OCI-LY3 (cell line): ENCODE measurements around the gene PDE8A.

Experiments
- H2AFZ ChIP-seq: fragments of 200-600, 300-600 bp; shearing (Covaris generic); 2 replicates; pipeline ENCODE4 v1.6.0; 2014; ENCODE audit warnings: antibody characterized with exemption, low read depth, low read length
- H3K27ac ChIP-seq: fragments of 200-600, 300-600 bp; sonication (generic); 2 replicates; pipeline ENCODE4 v1.5.1; 2014; ENCODE audit warnings: mild to moderate bottlenecking, low read length, moderate library complexity, mixed read lengths
- H3K27me3 ChIP-seq: fragments of 200-600, 300-600 bp; sonication (generic); 2 replicates; pipeline ENCODE4 v1.6.1; 2014; ENCODE audit warnings: low read depth, low read length, mixed read lengths
- H3K36me3 ChIP-seq: fragments of 200-600, 300-600 bp; sonication (generic); replicated peaks from 2 replicates; pipeline ENCODE3; 2014; ENCODE audit warnings: low read depth, low read length, mixed read lengths
- H3K4me1 ChIP-seq: fragments of 300-600, 200-600 bp; sonication (generic); 2 replicates; pipeline ENCODE4 v1.6.1; 2014; ENCODE audit warnings: low read length, mixed read lengths
- H3K4me2 ChIP-seq: fragments of 200-600, 300-600 bp; sonication (generic); 2 replicates; pipeline ENCODE4 v1.6.1; 2014; ENCODE audit warnings: low read length, mixed read lengths
- H3K4me3 ChIP-seq: fragments of 300-600, 200-600 bp; sonication (generic); 2 replicates; pipeline ENCODE4 v1.5.1; 2014; ENCODE audit warnings: antibody characterized with exemption, mild to moderate bottlenecking, low read length, moderate library complexity
- H3K79me2 ChIP-seq: fragments of 300-600, 200-600 bp; shearing (Covaris generic); 2 replicates; pipeline ENCODE4 v1.6.1; 2014; ENCODE audit warnings: mild to moderate bottlenecking, low read length, mixed read lengths
- H3K9ac ChIP-seq: fragments of 300-600, 200-600 bp; shearing (Covaris generic); 2 replicates; pipeline ENCODE4 v1.6.0; 2014; ENCODE audit warnings: mild to moderate bottlenecking, low read length, moderate library complexity
- H3K9me3 ChIP-seq: fragments of 200-600, 300-600 bp; shearing (Covaris generic); 2 replicates; pipeline ENCODE4 v1.6.1; 2014; ENCODE audit warnings: low read length, mixed read lengths; ENCODE audit not compliant: insufficient read depth
- H4K20me1 ChIP-seq: fragments of 200-600, 300-600 bp; sonication (generic); 2 replicates; pipeline ENCODE4 v1.6.1; 2016; ENCODE audit warnings: low read length, mixed read lengths; ENCODE audit not compliant: insufficient read depth
- EZH2phosphoT487 ChIP-seq: fragments of 200-600 bp; shearing (Covaris generic); IDR thresholded peaks from 2 replicates; pipeline ENCODE4 v1.6.1; 2018; ENCODE audit warnings: antibody characterized with exemption, mixed run types, low read depth
- TF ChIP-seq, protein P1 (sequence below): fragments of 200-600, 300-600 bp; sonication (generic); IDR thresholded peaks from 2 replicates; pipeline ENCODE4 v1.5.1; 2014; ENCODE audit warnings: antibody characterized with exemption, low read length, low read depth

PDE8A gene

DNA sequence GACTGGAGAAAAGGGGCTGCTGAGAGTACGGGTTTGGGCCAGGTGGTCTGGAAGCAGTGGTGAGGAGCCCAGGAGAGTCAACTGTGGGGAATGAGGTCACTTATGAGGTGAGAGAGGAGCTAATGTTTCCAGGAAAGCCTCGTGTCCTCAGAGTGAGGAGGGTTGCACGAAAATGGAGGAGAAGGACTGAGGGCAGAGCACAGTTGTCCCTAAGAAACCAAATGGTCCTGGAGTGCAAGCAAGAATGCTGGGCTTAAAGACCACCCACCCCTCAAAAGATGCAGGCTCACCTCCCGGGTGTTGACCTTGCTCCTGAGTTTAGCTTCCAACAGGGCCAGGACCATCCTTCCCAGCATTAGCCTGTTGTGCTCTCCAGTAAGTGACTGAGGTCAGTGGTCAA, 133.2 kb downstream of the PDE8A start:
- H3K4me3 ChIP-seq: no peak overlapping the region
- no peaks in the 10 kb centered on the region for H3K27me3 ChIP-seq
- H4K20me1 ChIP-seq: no peaks in the 10 kb centered on the region
- no peak overlapping the region for H3K4me2 ChIP-seq
- H3K79me2 ChIP-seq: no peaks in the 10 kb centered on the region
- no peak overlapping the region for H3K27ac ChIP-seq
- H3K4me1 ChIP-seq: no peaks in the 10 kb centered on the region
- no peak overlapping the region for H3K9ac ChIP-seq
- peaks cover 18% of the 10 kb centered on the region for H3K36me3 ChIP-seq
- TF ChIP-seq EZH2phosphoT487: no peak
- TF ChIP-seq, protein P1, sequence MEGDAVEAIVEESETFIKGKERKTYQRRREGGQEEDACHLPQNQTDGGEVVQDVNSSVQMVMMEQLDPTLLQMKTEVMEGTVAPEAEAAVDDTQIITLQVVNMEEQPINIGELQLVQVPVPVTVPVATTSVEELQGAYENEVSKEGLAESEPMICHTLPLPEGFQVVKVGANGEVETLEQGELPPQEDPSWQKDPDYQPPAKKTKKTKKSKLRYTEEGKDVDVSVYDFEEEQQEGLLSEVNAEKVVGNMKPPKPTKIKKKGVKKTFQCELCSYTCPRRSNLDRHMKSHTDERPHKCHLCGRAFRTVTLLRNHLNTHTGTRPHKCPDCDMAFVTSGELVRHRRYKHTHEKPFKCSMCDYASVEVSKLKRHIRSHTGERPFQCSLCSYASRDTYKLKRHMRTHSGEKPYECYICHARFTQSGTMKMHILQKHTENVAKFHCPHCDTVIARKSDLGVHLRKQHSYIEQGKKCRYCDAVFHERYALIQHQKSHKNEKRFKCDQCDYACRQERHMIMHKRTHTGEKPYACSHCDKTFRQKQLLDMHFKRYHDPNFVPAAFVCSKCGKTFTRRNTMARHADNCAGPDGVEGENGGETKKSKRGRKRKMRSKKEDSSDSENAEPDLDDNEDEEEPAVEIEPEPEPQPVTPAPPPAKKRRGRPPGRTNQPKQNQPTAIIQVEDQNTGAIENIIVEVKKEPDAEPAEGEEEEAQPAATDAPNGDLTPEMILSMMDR: no peak
- H2AFZ ChIP-seq: no peak overlapping the region
- no peaks in the 10 kb centered on the region for H3K9me3 ChIP-seq

DNA sequence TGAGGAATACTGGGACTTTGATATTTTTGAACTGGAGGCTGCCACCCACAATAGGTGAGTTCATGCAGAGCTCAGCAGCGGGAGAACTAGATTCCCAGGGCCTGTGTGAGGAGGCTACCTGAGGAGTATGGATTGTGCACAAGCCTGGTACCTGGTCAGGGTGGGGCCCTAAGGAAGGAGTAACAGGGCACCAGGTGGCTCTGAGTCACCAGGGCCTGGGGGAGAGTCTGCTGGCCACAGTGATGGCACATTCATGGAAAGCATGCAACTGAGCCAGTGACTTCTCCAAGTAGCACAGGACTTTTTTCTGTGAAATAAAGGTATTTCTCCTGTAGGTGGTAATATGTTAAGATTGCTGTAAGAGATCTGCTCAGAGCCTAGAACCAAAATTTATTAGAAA, 134.4 kb downstream of the PDE8A start:
- no peaks in the 10 kb centered on the region for H3K4me1 ChIP-seq
- H3K36me3 ChIP-seq: peaks cover 23% of the 10 kb centered on the region
- no peaks in the 10 kb centered on the region for H3K27me3 ChIP-seq
- H3K79me2 ChIP-seq: no peaks in the 10 kb centered on the region
- no peaks in the 10 kb centered on the region for H3K9me3 ChIP-seq
- no peak overlapping the region for H3K4me3 ChIP-seq
- H3K27ac ChIP-seq: no peak overlapping the region
- TF ChIP-seq, protein P1: no peak
- no peak for TF ChIP-seq EZH2phosphoT487
- H3K9ac ChIP-seq: no peak overlapping the region
- no peaks in the 10 kb centered on the region for H4K20me1 ChIP-seq
- no peak overlapping the region for H3K4me2 ChIP-seq
- no peak overlapping the region for H2AFZ ChIP-seq

DNA sequence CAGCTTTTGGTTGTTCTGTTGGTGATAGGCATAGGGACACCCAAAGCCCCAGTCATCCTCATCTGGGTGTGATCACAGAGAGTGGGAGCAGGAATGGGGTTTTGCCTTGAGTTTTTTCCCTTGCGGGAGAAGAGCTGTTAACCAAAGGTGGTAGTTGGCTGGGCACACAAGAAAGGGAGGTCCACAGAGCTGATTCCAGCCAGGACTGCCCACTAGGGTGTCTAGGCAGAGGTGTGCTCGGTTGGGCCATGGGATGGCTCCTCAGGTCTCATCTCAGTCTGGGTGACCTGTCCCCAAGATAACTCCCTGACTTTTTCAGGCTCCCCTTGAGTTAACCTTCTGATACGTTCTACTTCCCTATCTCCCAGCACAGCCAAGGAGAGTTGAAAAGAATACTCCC, 134.8 kb downstream of the PDE8A start:
- Histone ChIP-seq H3K4me1 (no peaks in the 10 kb centered on the region), H3K36me3 (peaks cover 23% of the 10 kb centered on the region), H2AFZ (no peak overlapping the region), H3K9me3 (no peaks in the 10 kb centered on the region), H3K9ac (no peak overlapping the region), H4K20me1 (no peaks in the 10 kb centered on the region), H3K4me2 (no peak overlapping the region), H3K79me2 (no peaks in the 10 kb centered on the region), H3K4me3 (no peak overlapping the region), H3K27ac (no peak overlapping the region), H3K27me3 (no peaks in the 10 kb centered on the region)
- TF ChIP-seq, protein P1: no peak
- TF ChIP-seq EZH2phosphoT487: no peak

DNA sequence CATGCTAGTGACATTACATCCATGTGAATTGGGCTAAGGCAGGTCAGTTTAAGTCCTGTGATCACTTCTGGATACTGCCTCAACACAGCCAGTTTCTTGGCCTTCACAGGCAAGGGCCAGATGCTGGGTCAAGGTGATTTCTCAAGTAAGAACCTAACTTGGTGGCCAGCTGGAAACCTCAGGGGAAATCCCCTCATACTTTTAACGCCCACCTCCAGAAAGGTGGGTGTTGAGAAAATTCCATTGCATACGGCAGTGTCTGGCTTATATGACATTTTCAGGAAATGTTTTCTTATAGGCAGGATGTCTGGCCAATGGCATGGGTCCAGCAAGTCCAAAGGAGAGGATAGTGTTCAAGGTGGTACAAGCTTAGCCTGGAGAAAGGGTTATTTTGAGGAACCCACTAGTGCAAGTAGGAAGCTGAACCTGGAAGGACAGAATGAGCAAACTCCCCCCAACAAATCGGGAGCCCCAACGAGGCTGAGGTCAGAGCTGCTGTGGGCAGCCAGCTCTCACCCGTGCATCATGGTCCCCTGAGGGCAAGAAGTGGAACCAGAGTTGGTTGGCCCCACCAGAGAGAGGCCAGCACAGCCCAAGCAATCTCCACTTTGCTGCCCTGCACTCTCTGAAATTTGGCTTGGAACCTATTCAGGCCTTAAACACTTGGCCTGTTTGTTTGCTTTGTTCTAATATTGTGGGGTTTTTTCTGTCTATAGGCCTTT, 135.4 kb downstream of the PDE8A start:
- Histone ChIP-seq H3K27me3 (no peaks in the 10 kb centered on the region), H3K9me3 (no peaks in the 10 kb centered on the region), H2AFZ (no peak overlapping the region), H4K20me1 (no peaks in the 10 kb centered on the region), H3K4me3 (no peak overlapping the region), H3K4me1 (no peaks in the 10 kb centered on the region), H3K4me2 (no peak overlapping the region), H3K27ac (no peak overlapping the region), H3K79me2 (no peaks in the 10 kb centered on the region), H3K9ac (no peak overlapping the region), H3K36me3 (peaks cover 23% of the 10 kb centered on the region)
- no peak for TF ChIP-seq EZH2phosphoT487
- TF ChIP-seq, protein P1: no peak
